ENCODE data around the gene POU6F2. TPM values are rescaled to one million over a fixed set of nuclear protein-coding genes. Genes with fewer than 3 reads are reported as not detected.

POU6F2 gene
- total RNA-seq, 1 experiment from 2014 or later, result 3.9 TPM

DNA sequence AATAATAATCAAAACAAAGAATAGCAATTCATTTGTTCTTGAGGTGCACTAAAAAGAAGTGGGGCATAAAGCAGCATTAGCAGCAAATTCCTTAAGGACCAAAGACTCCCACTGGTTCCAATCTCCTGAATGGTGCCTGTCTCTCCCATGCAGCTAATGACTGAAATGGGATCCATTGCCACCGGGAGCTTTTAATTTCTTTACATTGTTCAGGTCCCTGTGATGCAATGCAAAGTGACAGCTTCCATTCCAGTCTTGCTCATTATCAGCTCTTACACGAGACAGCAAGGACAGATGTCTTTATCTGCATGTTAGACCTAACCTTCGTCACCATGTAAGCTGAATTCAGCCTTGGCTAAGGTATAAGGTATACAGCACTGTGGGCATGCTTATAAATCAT is 148.1 kb downstream of the POU6F2 start:
- Histone ChIP-seq H3K36me3 (ENCODE audit: control insufficient read depth, insufficient read depth, low read length) (no peaks in the 10 kb centered on the region), H3K4me1 (no peaks in the 10 kb centered on the region), H3K9me3 (no peaks in the 10 kb centered on the region), H3K27me3 (replicated peaks; ENCODE audit: control insufficient read depth, insufficient read depth, low read length) (no peaks in the 10 kb centered on the region), H3K4me3 (ENCODE audit: low read depth, low read length) (no peak overlapping the region)
- CTCF ChIA-PET, result no interaction called here
- Mint-ChIP-seq H3K36me3 (ENCODE audit: insufficient read depth, unreplicated experiment) (no peaks in the 10 kb centered on the region), H3K4me1 (ENCODE audit: low read depth, unreplicated experiment) (no peaks in the 10 kb centered on the region), H3K4me3 (ENCODE audit: unreplicated experiment) (no peak overlapping the region), H3K9me3 (ENCODE audit: unreplicated experiment) (no peaks in the 10 kb centered on the region), H3K27ac (ENCODE audit: unreplicated experiment) (no peak overlapping the region), H3K27me3 (ENCODE audit: insufficient read depth, unreplicated experiment) (peaks cover 11% of the 10 kb centered on the region)
- intact Hi-C loops (cut with micrococcal nuclease; ENCODE audit: unreplicated experiment), result no loop called here
- no TSS peak for BruUV-seq (replicated peaks)
- no peak for TF ChIP-seq CTCF (IDR thresholded peaks at IDR 0.05; ENCODE audit: insufficient read depth in 1 of 2, low read depth in 1 of 2, low read length in 1 of 2, severe bottlenecking in 1 of 2, unreplicated experiment in 1 of 2)
- DNase-seq, result no peak
- POLR2A ChIA-PET, result no interaction called here

GRCh38 chr7:39127058-39127457 is 149.3 kb downstream of the POU6F2 start:
- ChIA-PET POLR2A (no interaction called here), CTCF (no interaction called here)
- H3K9me3 ChIP-seq, result no peaks in the 10 kb centered on the region
- BruUV-seq (replicated peaks), result no TSS peak
- intact Hi-C loops (cut with micrococcal nuclease; ENCODE audit: unreplicated experiment), result no loop called here
- no peaks in the 10 kb centered on the region for H3K36me3 ChIP-seq (ENCODE audit: control insufficient read depth, insufficient read depth, low read length)
- Mint-ChIP-seq H3K4me1 (ENCODE audit: low read depth, unreplicated experiment) (no peaks in the 10 kb centered on the region), H3K36me3 (ENCODE audit: insufficient read depth, unreplicated experiment) (no peaks in the 10 kb centered on the region), H3K9me3 (ENCODE audit: unreplicated experiment) (no peaks in the 10 kb centered on the region), H3K4me3 (ENCODE audit: unreplicated experiment) (no peak overlapping the region), H3K27ac (ENCODE audit: unreplicated experiment) (no peak overlapping the region), H3K27me3 (ENCODE audit: insufficient read depth, unreplicated experiment) (peaks cover 15% of the 10 kb centered on the region)
- DNase-seq, result no peak
- H3K27me3 ChIP-seq (replicated peaks; ENCODE audit: control insufficient read depth, insufficient read depth, low read length), result no peaks in the 10 kb centered on the region
- no peak overlapping the region for H3K4me3 ChIP-seq (ENCODE audit: low read depth, low read length)
- no peak for TF ChIP-seq CTCF (IDR thresholded peaks at IDR 0.05; ENCODE audit: insufficient read depth in 1 of 2, low read depth in 1 of 2, low read length in 1 of 2, severe bottlenecking in 1 of 2, unreplicated experiment in 1 of 2)
- no peaks in the 10 kb centered on the region; the same call in 1 of the 2 replicates for H3K4me1 ChIP-seq

- H3K4me3 Mint-ChIP-seq (ENCODE audit: unreplicated experiment), result no peak overlapping the region
- H3K4me3 ChIP-seq (ENCODE audit: low read depth, low read length), result no peak overlapping the region
- H3K4me1 Mint-ChIP-seq (ENCODE audit: low read depth, unreplicated experiment), result no peaks in the 10 kb centered on the region
- no peak for DNase-seq
- intact Hi-C loops (cut with micrococcal nuclease; ENCODE audit: unreplicated experiment), result no loop called here
- H3K9me3 Mint-ChIP-seq (ENCODE audit: unreplicated experiment), result no peaks in the 10 kb centered on the region
- no peaks in the 10 kb centered on the region for H3K27me3 ChIP-seq (replicated peaks; ENCODE audit: control insufficient read depth, insufficient read depth, low read length)
- TF ChIP-seq CTCF (IDR thresholded peaks at IDR 0.05; ENCODE audit: insufficient read depth in 1 of 2, low read depth in 1 of 2, low read length in 1 of 2, severe bottlenecking in 1 of 2, unreplicated experiment in 1 of 2), result no peak
- no peaks in the 10 kb centered on the region for H3K36me3 Mint-ChIP-seq (ENCODE audit: insufficient read depth, unreplicated experiment)
- POLR2A ChIA-PET, result no interaction called here
- H3K36me3 ChIP-seq (ENCODE audit: control insufficient read depth, insufficient read depth, low read length), result no peaks in the 10 kb centered on the region
- peaks cover 15% of the 10 kb centered on the region for H3K27me3 Mint-ChIP-seq (ENCODE audit: insufficient read depth, unreplicated experiment)
- BruUV-seq (replicated peaks), result no TSS peak
- H3K27ac Mint-ChIP-seq (ENCODE audit: unreplicated experiment), result no peak overlapping the region
- no peaks in the 10 kb centered on the region; the same call in 1 of the 2 replicates for H3K4me1 ChIP-seq
- CTCF ChIA-PET, result no interaction called here
- no peaks in the 10 kb centered on the region for H3K9me3 ChIP-seq
These were observed 150.7 kb downstream of the POU6F2 start for GRCh38 chr7:39128287-39128843.

All from Caco-2 (cell line).